Ureter (tissue), 1 donor: ENCODE measurements around the gene PAK3. TPM values are rescaled to one million over a fixed set of nuclear protein-coding genes. Genes with fewer than 3 reads are reported as not detected.

ENCODE experiments used
- DNase-seq: peaks from one replicate; pipeline ENCODE4 v3.0.0-alpha.2; 2020; ENCODE audit warnings: low spot score
- total RNA-seq: library from RNA; stranded (reverse); gene quantifications from one replicate; pipeline ENCODE4 v1.2.4, GENCODE V29; 2023
- donor health status: DM: yes; HTN: yes; CAD: no.

The PAK3 gene
- total RNA-seq, 1 donor from 2014 or later = 7.6 TPM

GRCh38 chrX:111131572-111131971 is 35.6 kb downstream of the PAK3 start:
- DNase-seq = no peak

GRCh38 chrX:111133389-111133788 is 37.4 kb downstream of the PAK3 start:
- no peak for DNase-seq

- DNase-seq = no peak
These were observed 49.9 kb downstream of the PAK3 start for GRCh38 chrX:111145878-111146277.

- DNase-seq = no peak
These were observed 55.8 kb downstream of the PAK3 start for GRCh38 chrX:111151764-111152163.

- no peak for DNase-seq
These were observed 63.2 kb downstream of the PAK3 start for GRCh38 chrX:111159232-111159631.

GRCh38 chrX:111164728-111165127 is 68.7 kb downstream of the PAK3 start:
- no peak for DNase-seq

GRCh38 chrX:111165902-111166301 is 69.9 kb downstream of the PAK3 start:
- no peak for DNase-seq

GRCh38 chrX:111167334-111167733 is 71.3 kb downstream of the PAK3 start:
- no peak for DNase-seq

GRCh38 chrX:111168314-111168713 is 72.3 kb downstream of the PAK3 start:
- DNase-seq = no peak

- no peak for DNase-seq
These were observed 73.2 kb downstream of the PAK3 start for GRCh38 chrX:111169141-111169540.

GRCh38 chrX:111170017-111170416 is 74.0 kb downstream of the PAK3 start:
- DNase-seq = no peak

- DNase-seq = no peak
These were observed 84.8 kb downstream of the PAK3 start for GRCh38 chrX:111180750-111181240.

- no peak for DNase-seq
These were observed 86.0 kb downstream of the PAK3 start for GRCh38 chrX:111181951-111182350.

- DNase-seq = no peak
These were observed 87.0 kb downstream of the PAK3 start for GRCh38 chrX:111182997-111183396.

- no peak for DNase-seq
These were observed 95.6 kb downstream of the PAK3 start for GRCh38 chrX:111191598-111191997.

GRCh38 chrX:111199505-111199904 is 103.5 kb downstream of the PAK3 start:
- no peak for DNase-seq

- no peak for DNase-seq
These were observed 104.3 kb downstream of the PAK3 start for GRCh38 chrX:111200327-111200726.

GRCh38 chrX:111207851-111208250 is 111.9 kb downstream of the PAK3 start:
- no peak for DNase-seq

- no peak for DNase-seq
These were observed 120.4 kb downstream of the PAK3 start for GRCh38 chrX:111216293-111216801.

GRCh38 chrX:111244235-111244750 is 148.3 kb downstream of the PAK3 start:
- DNase-seq = no peak

- DNase-seq = no peak
These were observed 159.1 kb downstream of the PAK3 start for GRCh38 chrX:111254896-111255693.

- no peak for DNase-seq
These were observed 161.7 kb downstream of the PAK3 start for GRCh38 chrX:111257733-111258132.

- no peak for DNase-seq
These were observed 163.6 kb downstream of the PAK3 start for GRCh38 chrX:111259559-111259958.
